NCI-H128 (cell line): ENCODE data around the gene NIPBL.
"Not testable (repeated sequence)": the region's sequence is repeated elsewhere in the genome, so short reads cannot be mapped to it uniquely, and the experiment has no call there.

Source experiments
- DNase-seq: peaks from one replicate; lab custom pipeline; 2025; ENCODE audit not compliant: unreplicated experiment; lab: John Stamatoyannopoulos, UW

Gene NIPBL

GRCh38 chr5:36945687-36946086 is 69.1 kb downstream of the NIPBL start:
- no peak for DNase-seq

- no peak for DNase-seq
Measured at GRCh38 chr5:36946101-36946500, 69.5 kb downstream of the NIPBL start.

- DNase-seq = no peak
Measured at GRCh38 chr5:36948041-36948440, 71.5 kb downstream of the NIPBL start.

- no peak for DNase-seq
Measured at GRCh38 chr5:36948650-36949049, 72.1 kb downstream of the NIPBL start.

GRCh38 chr5:36949593-36949992 is 73.0 kb downstream of the NIPBL start:
- DNase-seq = no peak

- no peak for DNase-seq
Measured at GRCh38 chr5:36950586-36951457, 74.3 kb downstream of the NIPBL start.

GRCh38 chr5:36953043-36953442 is 76.5 kb downstream of the NIPBL start:
- no peak for DNase-seq

- DNase-seq = no peak
Measured at GRCh38 chr5:36957953-36958537, 81.5 kb downstream of the NIPBL start.

- no peak for DNase-seq
Measured at GRCh38 chr5:36958612-36959011, 82.0 kb downstream of the NIPBL start.

- no peak for DNase-seq
Measured at GRCh38 chr5:36965179-36965578, 88.6 kb downstream of the NIPBL start.

- no peak for DNase-seq
Measured at GRCh38 chr5:36969700-36970395, 93.3 kb downstream of the NIPBL start.

- no peak for DNase-seq
Measured at GRCh38 chr5:36978196-36978595, 101.6 kb downstream of the NIPBL start.

- no peak for DNase-seq
Measured at GRCh38 chr5:36982146-36982545, 105.6 kb downstream of the NIPBL start.

GRCh38 chr5:36985387-36985786 is 108.8 kb downstream of the NIPBL start:
- DNase-seq = no peak

- DNase-seq = no peak
Measured at GRCh38 chr5:36988396-36988795, 111.8 kb downstream of the NIPBL start.

- DNase-seq = no peak
Measured at GRCh38 chr5:36998578-36998977, 122.0 kb downstream of the NIPBL start.

- DNase-seq = no peak
Measured at GRCh38 chr5:37002176-37002751, 125.7 kb downstream of the NIPBL start.

- no peak for DNase-seq
Measured at GRCh38 chr5:37005252-37005651, 128.7 kb downstream of the NIPBL start.

- no peak for DNase-seq
Measured at GRCh38 chr5:37005946-37006540, 129.5 kb downstream of the NIPBL start.

- DNase-seq = not testable (repeated sequence)
Measured at GRCh38 chr5:37013181-37013580, 136.6 kb downstream of the NIPBL start.

GRCh38 chr5:37014321-37014720 is 137.8 kb downstream of the NIPBL start:
- DNase-seq = no peak
